Kidney (tissue), 14 donors: ENCODE data around the gene ACOX3. TPM values are rescaled to one million over a fixed set of nuclear protein-coding genes. Genes with fewer than 3 reads are reported as not detected.

Experiments
- DNase-seq, 5 donors: peaks; one replicate each; pipeline ENCODE4 v3.0.0-alpha.2; 2013 to 2020
- FAIRE-seq: peaks from 2 replicates; lab custom pipeline; 2012; peaks lifted over from hg19 to GRCh38; lab: Jason Lieb, UNC
- H3K27ac ChIP-seq, 2 donors: one replicate each; pipeline ENCODE4 v1.7.0; 2013; ENCODE audit warnings: low read depth in 2 of 2, low read length in 2 of 2, inconsistent platforms in 1 of 2
- H3K27me3 ChIP-seq: one replicate; pipeline ENCODE4 v1.7.1; 2013; ENCODE audit warnings: low read length, inconsistent platforms; ENCODE audit not compliant: control insufficient read depth, insufficient read depth
- H3K36me3 ChIP-seq, 3 donors: one replicate each; pipeline versions ENCODE4 v1.7.0 to v1.7.1; 2013; ENCODE audit warnings: low read length in 3 of 3, control low read depth in 1 of 3, inconsistent platforms in 1 of 3; ENCODE audit not compliant: insufficient read depth in 3 of 3, control insufficient read depth in 2 of 3
- H3K4me1 ChIP-seq, 3 donors: one replicate each; pipeline versions ENCODE4 v1.7.0 to v1.7.1; 2013; ENCODE audit warnings: low read length in 3 of 3, inconsistent platforms in 1 of 3, low read depth in 1 of 3; ENCODE audit not compliant: control insufficient read depth in 2 of 3, insufficient read depth in 2 of 3
- H3K4me3 ChIP-seq, 3 donors: one replicate each; pipeline versions ENCODE4 v1.7.0 to v1.8.1; 2013; ENCODE audit warnings: low read length in 3 of 3, control low read depth in 1 of 3, inconsistent platforms in 1 of 3
- H3K9ac ChIP-seq, 3 donors: one replicate each; pipeline versions ENCODE4 v1.7.0 to v1.7.1; 2013; ENCODE audit warnings: low read length in 3 of 3, control low read depth in 1 of 3, inconsistent platforms in 1 of 3
- H3K9me3 ChIP-seq, 3 donors: one replicate each; pipeline versions ENCODE4 v1.7.0 to v1.7.1; 2013; ENCODE audit warnings: low read length in 3 of 3, control low read depth in 1 of 3, inconsistent platforms in 1 of 3; ENCODE audit not compliant: control insufficient read depth in 2 of 3, insufficient read depth in 1 of 3
- intact Hi-C: fragments of 100-400 bp; cut with DNase I; formaldehyde crosslinking; loops from one replicate; pipeline ENCODE4 v1.11.1; 2022
- polyA plus RNA-seq: library from polyadenylated mRNA; stranded (reverse); fragments of 350-450 nt; fragmentation: Illumina TruSeq; extraction: RNeasy Lipid Tissue Mini Kit (QIAGEN cat#74804); gene quantifications from one replicate; pipeline ENCODE4 v1.2.3, GENCODE V29; 2014; ENCODE audit warnings: low read depth, low replicate concordance; ENCODE audit not compliant: insufficient read depth
- total RNA-seq: library from RNA; stranded (reverse); fragmentation: NEBNext Ultra II Directional; extraction: Animal tissue kit (Norgen Biotek cat#: 25700); gene quantifications from one replicate; pipeline ENCODE4 v1.2.1, GENCODE V29; 2021
- TF ChIP-seq, protein P1 (sequence below): IDR thresholded peaks from 3 replicates; pipeline ENCODE4 v1.5.1; 2012; ENCODE audit warnings: mild to moderate bottlenecking, moderate library complexity, borderline replicate concordance; ENCODE audit not compliant: insufficient read depth; ENCODE audit errors: extremely low read depth
- donor health status: control.
- donor health status: control.
- donor health status: control.
- donor health status: control.
- donor health status: control.
- donor health status: DM: yes; HTN: yes; CAD: no.
- donor health status: Normal renal cell carcinoma (clear cell type).

The ACOX3 gene
- total and polyA plus RNA-seq, 2 donors from 2014 or later, result 10.1 to 21.7 TPM

DNA sequence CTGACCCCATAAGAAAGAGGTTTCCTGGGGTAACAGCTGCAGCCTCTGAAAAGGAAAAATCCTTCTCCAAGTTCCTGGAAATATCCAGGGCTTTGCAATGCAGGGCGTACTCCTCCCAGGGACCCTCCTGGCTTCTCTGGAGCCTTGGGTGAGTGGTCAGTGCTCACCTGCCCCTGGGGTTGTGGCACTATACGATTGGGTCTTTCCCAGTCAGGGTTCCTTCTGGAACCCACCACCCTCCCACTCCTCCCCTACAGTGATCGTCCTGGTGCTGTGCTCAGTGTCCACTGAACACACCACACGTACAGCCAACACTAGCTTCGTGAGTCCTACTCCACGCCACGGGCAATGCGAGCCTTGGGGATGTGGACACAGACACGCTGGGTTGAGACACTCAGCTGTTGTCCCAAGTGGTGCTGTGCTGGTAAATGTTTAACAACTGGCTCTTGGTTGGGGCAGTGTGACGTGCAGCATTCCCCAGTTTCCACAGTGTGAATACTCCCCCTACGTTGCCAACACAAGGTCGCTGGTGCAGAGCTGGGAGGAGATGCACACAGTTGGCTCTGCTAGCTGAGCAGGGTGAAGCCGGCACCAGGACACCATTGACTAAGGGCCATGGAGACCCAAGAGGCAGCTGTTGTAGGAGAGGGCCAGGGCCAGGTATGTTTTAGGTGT is 105.6 kb downstream of the ACOX3 start:
- Histone ChIP-seq H3K4me1 (peaks cover 0 to 13% (median 12%) of the 10 kb centered on the region in 3 donors), H3K36me3 (no peaks in the 10 kb centered on the region), H3K27ac (peak overlapping the region in 1 of 2 donors; percentile 37), H3K4me3 (peak overlapping the region in 1 of 3 donors; percentile 40), H3K9ac (peak overlapping the region in 1 of 3 donors; percentile 24), H3K27me3 (no peaks in the 10 kb centered on the region), H3K9me3 (no peaks in the 10 kb centered on the region)
- DNase-seq (peak; percentile 62 to 81 (median 72)), FAIRE-seq (no peak)
- TF ChIP-seq, protein P1, sequence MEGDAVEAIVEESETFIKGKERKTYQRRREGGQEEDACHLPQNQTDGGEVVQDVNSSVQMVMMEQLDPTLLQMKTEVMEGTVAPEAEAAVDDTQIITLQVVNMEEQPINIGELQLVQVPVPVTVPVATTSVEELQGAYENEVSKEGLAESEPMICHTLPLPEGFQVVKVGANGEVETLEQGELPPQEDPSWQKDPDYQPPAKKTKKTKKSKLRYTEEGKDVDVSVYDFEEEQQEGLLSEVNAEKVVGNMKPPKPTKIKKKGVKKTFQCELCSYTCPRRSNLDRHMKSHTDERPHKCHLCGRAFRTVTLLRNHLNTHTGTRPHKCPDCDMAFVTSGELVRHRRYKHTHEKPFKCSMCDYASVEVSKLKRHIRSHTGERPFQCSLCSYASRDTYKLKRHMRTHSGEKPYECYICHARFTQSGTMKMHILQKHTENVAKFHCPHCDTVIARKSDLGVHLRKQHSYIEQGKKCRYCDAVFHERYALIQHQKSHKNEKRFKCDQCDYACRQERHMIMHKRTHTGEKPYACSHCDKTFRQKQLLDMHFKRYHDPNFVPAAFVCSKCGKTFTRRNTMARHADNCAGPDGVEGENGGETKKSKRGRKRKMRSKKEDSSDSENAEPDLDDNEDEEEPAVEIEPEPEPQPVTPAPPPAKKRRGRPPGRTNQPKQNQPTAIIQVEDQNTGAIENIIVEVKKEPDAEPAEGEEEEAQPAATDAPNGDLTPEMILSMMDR, result no peak
- intact Hi-C loops, result no loop called here

DNA sequence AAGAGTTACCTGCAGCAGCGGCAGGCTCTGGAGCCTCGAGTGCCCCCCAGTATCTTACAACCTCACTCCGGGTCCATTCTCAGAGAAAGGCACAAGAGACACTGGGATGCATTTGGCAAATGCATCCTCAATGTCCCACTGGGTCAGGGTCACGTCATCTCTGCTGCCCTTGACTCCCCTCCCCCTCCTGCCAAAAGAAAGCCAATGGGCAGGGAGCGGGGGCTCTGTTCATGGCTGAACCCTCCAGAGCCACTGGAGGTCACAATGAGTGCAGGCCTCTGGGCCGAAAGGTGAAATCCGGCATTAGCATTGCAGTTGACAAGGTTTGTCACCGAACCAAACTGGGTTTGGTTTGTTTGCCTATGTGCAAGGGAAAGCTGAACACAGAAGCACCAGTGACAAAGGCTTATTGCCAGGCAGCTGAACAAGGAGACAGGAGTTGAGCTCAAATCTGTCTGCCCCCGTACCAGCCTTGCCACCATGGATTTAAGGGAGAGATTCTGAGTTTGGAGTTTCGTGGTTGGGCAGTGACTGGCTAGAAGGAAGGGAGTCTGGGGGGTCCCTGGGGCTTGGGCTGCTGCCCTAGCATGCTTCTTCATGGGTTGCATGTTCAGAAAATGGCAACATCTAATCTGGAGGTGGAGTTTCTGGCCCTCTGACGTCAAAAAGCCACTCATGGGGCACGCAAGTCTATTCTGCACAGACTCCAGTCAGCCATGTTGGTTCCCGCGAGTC is 106.6 kb downstream of the ACOX3 start:
- no peak overlapping the region for H3K9ac ChIP-seq
- DNase-seq, result peak in 1 of 5 donors; percentile 25
- H3K9me3 ChIP-seq, result no peaks in the 10 kb centered on the region
- TF ChIP-seq, protein P1, result no peak
- H3K27me3 ChIP-seq, result no peaks in the 10 kb centered on the region
- no peak overlapping the region for H3K4me3 ChIP-seq
- H3K27ac ChIP-seq, result no peak overlapping the region
- H3K36me3 ChIP-seq, result no peaks in the 10 kb centered on the region
- no peak for FAIRE-seq
- H3K4me1 ChIP-seq, result peaks cover 0 to 16% (median 14%) of the 10 kb centered on the region in 3 donors
- intact Hi-C loops, result no loop called here

DNA sequence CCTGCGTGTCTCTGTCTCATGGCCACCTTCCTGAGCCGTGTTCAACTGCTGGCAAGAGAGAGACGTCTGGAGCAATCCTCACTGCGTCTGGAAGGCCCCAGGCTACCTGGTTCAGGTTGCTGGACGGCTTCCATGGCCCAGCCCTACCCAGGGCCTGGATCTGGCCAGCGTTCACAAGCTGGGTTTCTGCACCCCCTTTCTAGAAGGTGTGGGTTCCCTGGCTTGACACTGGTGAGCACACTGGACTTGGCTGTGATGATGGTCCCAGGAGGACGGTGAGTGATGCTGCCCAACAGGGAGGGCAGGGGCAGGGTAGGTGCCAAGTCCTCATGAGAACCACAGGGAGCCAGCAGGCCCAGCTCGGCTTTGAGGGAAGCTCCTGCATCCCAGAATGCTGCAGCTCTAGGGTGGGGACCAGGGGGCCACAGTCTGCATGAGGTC is 107.6 kb downstream of the ACOX3 start:
- Histone ChIP-seq H3K27me3 (no peaks in the 10 kb centered on the region), H3K36me3 (no peaks in the 10 kb centered on the region), H3K4me3 (no peak overlapping the region), H3K9ac (no peak overlapping the region), H3K27ac (no peak overlapping the region), H3K4me1 (peaks cover 0 to 16% (median 14%) of the 10 kb centered on the region in 3 donors), H3K9me3 (no peaks in the 10 kb centered on the region)
- TF ChIP-seq, protein P1, result no peak
- DNase-seq, result peak in 2 of 5 donors; percentile 27 to 47
- no peak for FAIRE-seq
- intact Hi-C loops, result no loop called here
